ENCODE results near the gene LCLAT1. TPM values are rescaled to one million over a fixed set of nuclear protein-coding genes. Genes with fewer than 3 reads are reported as not detected.
A peak's percentile ranks its signal among the peaks of the same experiment; 100 is the strongest.

Gene LCLAT1
- total and polyA plus RNA-seq, 12 donors: 1.9 to 23.0 (median 14.6) TPM

DNA sequence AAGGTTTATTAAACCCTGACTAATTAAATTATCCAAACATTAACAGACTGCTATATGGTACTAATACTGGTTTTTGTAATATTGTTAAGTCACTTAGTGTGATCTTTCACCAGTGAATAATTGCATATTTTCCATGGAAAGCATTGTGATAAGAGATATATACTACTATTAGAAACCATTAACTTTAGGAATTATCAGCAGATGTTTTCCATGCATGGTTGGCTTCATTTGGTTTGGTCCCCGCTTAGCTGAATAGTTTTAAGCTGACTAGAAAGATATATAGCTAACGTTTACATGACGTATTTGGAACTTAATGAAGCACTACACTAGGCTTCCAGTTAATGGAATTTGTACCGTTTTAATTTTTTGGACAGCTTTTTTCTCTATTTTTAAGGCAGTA is 37.9 kb downstream of the LCLAT1 start:
- no peak for TF ChIP-seq POLR2A (IDR thresholded peaks at IDR 0.05)
- no peak overlapping the region for H3K27ac ChIP-seq
- WGBS, 4 donors: 87 to 91% (median 90%) methylated on average over 4 of the region's 4 CpGs
- no peaks in the 10 kb centered on the region for H3K36me3 ChIP-seq (replicated peaks in 1 of 2)
- intact Hi-C loops (cut with DNase I): no loop called here
- peaks cover 6 to 12% of the 10 kb centered on the region in 2 donors for H3K4me1 ChIP-seq (replicated peaks in 1 of 2)
- H3K4me3 ChIP-seq: no peak overlapping the region
- no peak for DNase-seq
- H3K27me3 ChIP-seq: no peaks in the 10 kb centered on the region
- H3K9me3 ChIP-seq (replicated peaks in 1 of 3): no peaks in the 10 kb centered on the region

- intact Hi-C loops (cut with DNase I): no loop called here
- Histone ChIP-seq H3K4me3 (no peak overlapping the region), H3K27ac (no peak overlapping the region), H3K4me1 (replicated peaks in 1 of 2) (peaks cover 6 to 12% of the 10 kb centered on the region in 2 donors), H3K27me3 (no peaks in the 10 kb centered on the region), H3K36me3 (replicated peaks in 1 of 2) (no peaks in the 10 kb centered on the region), H3K9me3 (replicated peaks in 1 of 3) (no peaks in the 10 kb centered on the region)
- TF ChIP-seq, protein P1, sequence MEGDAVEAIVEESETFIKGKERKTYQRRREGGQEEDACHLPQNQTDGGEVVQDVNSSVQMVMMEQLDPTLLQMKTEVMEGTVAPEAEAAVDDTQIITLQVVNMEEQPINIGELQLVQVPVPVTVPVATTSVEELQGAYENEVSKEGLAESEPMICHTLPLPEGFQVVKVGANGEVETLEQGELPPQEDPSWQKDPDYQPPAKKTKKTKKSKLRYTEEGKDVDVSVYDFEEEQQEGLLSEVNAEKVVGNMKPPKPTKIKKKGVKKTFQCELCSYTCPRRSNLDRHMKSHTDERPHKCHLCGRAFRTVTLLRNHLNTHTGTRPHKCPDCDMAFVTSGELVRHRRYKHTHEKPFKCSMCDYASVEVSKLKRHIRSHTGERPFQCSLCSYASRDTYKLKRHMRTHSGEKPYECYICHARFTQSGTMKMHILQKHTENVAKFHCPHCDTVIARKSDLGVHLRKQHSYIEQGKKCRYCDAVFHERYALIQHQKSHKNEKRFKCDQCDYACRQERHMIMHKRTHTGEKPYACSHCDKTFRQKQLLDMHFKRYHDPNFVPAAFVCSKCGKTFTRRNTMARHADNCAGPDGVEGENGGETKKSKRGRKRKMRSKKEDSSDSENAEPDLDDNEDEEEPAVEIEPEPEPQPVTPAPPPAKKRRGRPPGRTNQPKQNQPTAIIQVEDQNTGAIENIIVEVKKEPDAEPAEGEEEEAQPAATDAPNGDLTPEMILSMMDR (IDR thresholded peaks at IDR 0.05): no peak
- TF ChIP-seq POLR2A (IDR thresholded peaks at IDR 0.05): no peak
- DNase-seq: no peak
These were observed 39.6 kb downstream of the LCLAT1 start for GRCh38 chr2:30486655-30487054.

- Histone ChIP-seq H3K4me3 (no peak overlapping the region), H3K4me1 (replicated peaks in 1 of 2) (peaks cover 6 to 14% of the 10 kb centered on the region in 2 donors), H3K36me3 (replicated peaks in 1 of 2) (no peaks in the 10 kb centered on the region), H3K9me3 (replicated peaks in 1 of 3) (no peaks in the 10 kb centered on the region), H3K27me3 (no peaks in the 10 kb centered on the region), H3K27ac (peak overlapping the region in 1 of 5 donors; percentile 63)
- TF ChIP-seq, protein P1 (IDR thresholded peaks at IDR 0.05): no peak
- no peak for TF ChIP-seq POLR2A (IDR thresholded peaks at IDR 0.05)
- DNase-seq: no peak
- intact Hi-C loops (cut with DNase I): no loop called here
These were observed 40.6 kb downstream of the LCLAT1 start for GRCh38 chr2:30487603-30488002.

GRCh38 chr2:30488012-30488659 is 41.1 kb downstream of the LCLAT1 start:
- peak in 2 of 7 donors; percentile 37 to 41 for DNase-seq
- WGBS, 4 donors: 51 to 61% (median 59%) methylated on average over 1 of the region's 1 CpG
- intact Hi-C loops (cut with DNase I): no loop called here
- TF ChIP-seq POLR2A (IDR thresholded peaks at IDR 0.05): no peak
- TF ChIP-seq, protein P1 (IDR thresholded peaks at IDR 0.05): no peak
- H3K27me3 ChIP-seq: no peaks in the 10 kb centered on the region
- H3K4me3 ChIP-seq: no peak overlapping the region
- H3K36me3 ChIP-seq (replicated peaks in 1 of 2): no peaks in the 10 kb centered on the region
- no peaks in the 10 kb centered on the region for H3K9me3 ChIP-seq (replicated peaks in 1 of 3)
- H3K27ac ChIP-seq: peak overlapping the region in 2 of 5 donors; percentile 54 to 63
- peaks cover 6 to 17% of the 10 kb centered on the region in 2 donors for H3K4me1 ChIP-seq (replicated peaks in 1 of 2)

GRCh38 chr2:30491225-30491624 is 44.2 kb downstream of the LCLAT1 start:
- intact Hi-C loops (cut with DNase I): no loop called here
- Histone ChIP-seq H3K27me3 (no peaks in the 10 kb centered on the region), H3K4me1 (replicated peaks in 1 of 2) (peaks cover 6 to 22% of the 10 kb centered on the region in 2 donors), H3K4me3 (no peak overlapping the region), H3K9me3 (replicated peaks in 1 of 3) (no peaks in the 10 kb centered on the region), H3K36me3 (replicated peaks in 1 of 2) (no peaks in the 10 kb centered on the region), H3K27ac (no peak overlapping the region)
- no peak for TF ChIP-seq POLR2A (IDR thresholded peaks at IDR 0.05)
- TF ChIP-seq, protein P1 (IDR thresholded peaks at IDR 0.05): no peak
- 77 to 93% (median 88%) methylated on average over 1 of the region's 1 CpG for WGBS, 4 donors
- no peak for DNase-seq

Measured in adrenal gland (tissue), 12 donors.